ENCODE data around the gene UNCX.
"Not testable (repeated sequence)": the region's sequence is repeated elsewhere in the genome, so short reads cannot be mapped to it uniquely, and the experiment has no call there.

DNA sequence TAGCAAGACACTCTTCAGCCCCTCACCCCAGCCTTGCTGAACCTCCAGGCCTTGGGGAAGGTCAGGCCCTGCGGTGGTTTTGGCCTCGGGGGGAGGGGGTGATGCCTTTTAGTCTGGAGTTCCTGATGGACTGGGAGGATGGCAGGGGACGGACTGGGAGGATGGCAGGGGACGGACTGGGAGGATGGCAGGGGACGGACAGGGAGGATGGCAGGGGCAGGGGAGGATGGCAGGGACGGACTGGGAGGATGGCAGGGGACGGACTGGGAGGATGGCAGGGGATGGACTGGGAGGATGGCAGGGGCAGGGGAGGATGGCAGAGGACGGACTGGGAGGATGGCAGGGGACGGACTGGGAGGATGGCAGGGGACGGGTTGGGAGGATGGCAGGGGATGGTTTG is 28.4 kb downstream of the UNCX start:
- TF ChIP-seq EZH2 (IDR thresholded peaks at IDR 0.05; ENCODE audit: insufficient read depth, poor library complexity, severe bottlenecking); EZH2phosphoT487 (IDR thresholded peaks at IDR 0.05; ENCODE audit: insufficient read depth, low read depth): not testable (repeated sequence)

Data from GM23248 (cell line).